NCI-H2029 treated with DMSO at 0.1 percent for 48 hours (cell line): ENCODE data around the gene SH3BP5.
"Not testable (repeated sequence)": the region's sequence is repeated elsewhere in the genome, so short reads cannot be mapped to it uniquely, and the experiment has no call there.

ENCODE experiments used
- DNase-seq: peaks from one replicate; lab custom pipeline; 2025; lab: John Stamatoyannopoulos, UW

SH3BP5 gene

GRCh38 chr3:15332405-15333098 lies at the start of gene SH3BP5:
SH3BP5 (minus strand) TSS chr3:15332586; CDS start chr3:15332408, 178 bp downstream.
- peak; percentile 41 for DNase-seq

- DNase-seq, result no peak
Observed at GRCh38 chr3:15380980-15381890, 48.8 kb upstream of the SH3BP5 start.

GRCh38 chr3:15377961-15378791 lies 45.8 kb upstream of the SH3BP5 start:
- DNase-seq, result peak; percentile 95

- DNase-seq, result no peak
Observed at GRCh38 chr3:15375461-15376000, 43.1 kb upstream of the SH3BP5 start.

- no peak for DNase-seq
Observed at GRCh38 chr3:15372918-15373317, 40.5 kb upstream of the SH3BP5 start.

GRCh38 chr3:15368561-15369135 lies 36.3 kb upstream of the SH3BP5 start:
- no peak for DNase-seq

- no peak for DNase-seq
Observed at GRCh38 chr3:15367059-15367458, 34.7 kb upstream of the SH3BP5 start.

- DNase-seq, result peak; percentile 46
Observed at GRCh38 chr3:15364078-15364477, 31.7 kb upstream of the SH3BP5 start.

- no peak for DNase-seq
Observed at GRCh38 chr3:15361494-15362214, 29.3 kb upstream of the SH3BP5 start.

GRCh38 chr3:15360788-15361493 lies 28.6 kb upstream of the SH3BP5 start:
- DNase-seq, result no peak

GRCh38 chr3:15359677-15360397 lies 27.5 kb upstream of the SH3BP5 start:
- no peak for DNase-seq

- DNase-seq, result not testable (repeated sequence)
Observed at GRCh38 chr3:15356651-15357061, 24.3 kb upstream of the SH3BP5 start.

- DNase-seq, result no peak
Observed at GRCh38 chr3:15356176-15356575, 23.8 kb upstream of the SH3BP5 start.

GRCh38 chr3:15355086-15355485 lies 22.7 kb upstream of the SH3BP5 start:
- no peak for DNase-seq

- DNase-seq, result no peak
Observed at GRCh38 chr3:15354485-15354884, 22.1 kb upstream of the SH3BP5 start.

GRCh38 chr3:15350141-15350540 lies 17.8 kb upstream of the SH3BP5 start:
- no peak for DNase-seq

- DNase-seq, result not testable (repeated sequence)
Observed at GRCh38 chr3:15349438-15349837, 17.1 kb upstream of the SH3BP5 start.

- DNase-seq, result no peak
Observed at GRCh38 chr3:15348246-15348645, 15.9 kb upstream of the SH3BP5 start.

- DNase-seq, result no peak
Observed at GRCh38 chr3:15347737-15348110, 15.3 kb upstream of the SH3BP5 start.
